Prostate gland (tissue), 2 donors: ENCODE measurements around the gene KRTAP25-1. TPM values are rescaled to one million over a fixed set of nuclear protein-coding genes. Genes with fewer than 3 reads are reported as not detected.

Experiments
- DNase-seq: peaks from one replicate; pipeline ENCODE4 v3.0.0-alpha.2; 2019; ENCODE audit warnings: low spot score
- H3K27ac ChIP-seq, 2 donors: fragments of 200-600 bp; sonication (generic); 2 replicates each; pipeline ENCODE4 v1.5.1; 2017 to 2019
- H3K27me3 ChIP-seq: fragments of 200-600 bp; sonication (generic); replicated peaks from 2 replicates; pipeline ENCODE4 v1.5.1; 2019; ENCODE audit not compliant: insufficient read depth
- H3K36me3 ChIP-seq, 2 donors: fragments of 200-600 bp; sonication (generic); 1 replicate in 1 of 2; 2 replicates in 1 of 2; pipeline versions ENCODE4 v1.5.1 to v1.8.1; 2017 to 2019
- H3K4me1 ChIP-seq: fragments of 200-600 bp; sonication (generic); replicated peaks from 2 replicates; pipeline ENCODE4 v1.5.1; 2019
- H3K4me3 ChIP-seq, 2 donors: fragments of 200-600 bp; sonication (generic); 2 replicates each; pipeline ENCODE4 v1.5.1; 2017 to 2019
- H3K9me3 ChIP-seq: fragments of 200-600 bp; sonication (generic); 2 replicates; pipeline ENCODE4 v1.5.1; 2017
- POLR2A ChIP-seq: fragments of 450-650 bp; IDR thresholded peaks from one replicate; pipeline ENCODE4 v1.6.1; 2016; ENCODE audit warnings: antibody characterized with exemption, mild to moderate bottlenecking
- POLR2AphosphoS5 ChIP-seq: sonication (generic); formaldehyde crosslinking; IDR thresholded peaks from one replicate; pipeline ENCODE4 v1.6.1; 2017; ENCODE audit warnings: antibody characterized with exemption
- WGBS: methylation state at CpG from one replicate; pipeline ENCODE4 v1.1.5; 2018; 5-methylcytosine and 5-hydroxymethylcytosine counted together
- intact Hi-C: fragments of 100-400 bp; cut with DNase I; formaldehyde crosslinking; loops from one replicate; pipeline ENCODE4 v1.14.2; 2022
- total RNA-seq, 2 donors: library from RNA; depleted of rRNA; stranded (reverse); fragments of >200 nt; gene quantifications; one replicate each; pipeline ENCODE4 v1.1.0, GENCODE V29; 2016
- TF ChIP-seq, protein P1 (sequence below), 4 experiments: fragments of 200-600 bp in 2 of 4; fragments of 450-650 bp in 2 of 4; sonication (generic) in 2 of 4; IDR thresholded peaks; 1 replicate in 3 of 4; 2 replicates in 1 of 4; pipeline ENCODE4 v1.5.1; 2016 to 2019; ENCODE audit warnings: antibody characterized with exemption in 4 of 4, mild to moderate bottlenecking in 2 of 4, moderate library complexity in 2 of 4

The KRTAP25-1 gene
- total RNA-seq, 2 donors from 2014 or later, result not detected

DNA sequence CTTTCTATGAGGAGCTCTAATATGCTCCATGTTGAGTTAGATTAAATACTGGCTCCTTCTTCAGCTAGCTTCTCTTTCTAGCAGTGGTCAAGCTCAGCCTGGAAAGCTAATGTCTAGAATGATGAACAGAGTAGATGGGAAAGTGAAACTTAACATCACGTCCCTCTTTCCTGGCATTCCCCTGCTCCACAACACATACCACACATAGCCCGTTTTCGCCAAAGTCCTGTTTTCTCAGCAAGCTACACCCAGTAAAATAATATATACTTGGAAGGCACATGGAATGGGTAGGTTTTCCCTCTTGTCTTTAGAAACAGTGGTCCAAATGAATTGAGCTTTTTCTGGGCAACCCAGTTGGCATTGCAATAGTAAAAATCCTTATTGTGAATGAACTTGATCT is 44.4 kb upstream of the KRTAP25-1 start:
- intact Hi-C loops, result no loop called here
- DNase-seq, result no peak
- H3K9me3 ChIP-seq, result no peaks in the 10 kb centered on the region
- no peaks in the 10 kb centered on the region for H3K36me3 ChIP-seq
- WGBS, result 85% methylated on average over 3 of the region's 3 CpGs
- no peaks in the 10 kb centered on the region for H3K4me1 ChIP-seq
- no peak overlapping the region for H3K4me3 ChIP-seq
- no peak overlapping the region for H3K27ac ChIP-seq
- no peaks in the 10 kb centered on the region for H3K27me3 ChIP-seq
- TF ChIP-seq POLR2A, result no peak
- TF ChIP-seq, protein P1, sequence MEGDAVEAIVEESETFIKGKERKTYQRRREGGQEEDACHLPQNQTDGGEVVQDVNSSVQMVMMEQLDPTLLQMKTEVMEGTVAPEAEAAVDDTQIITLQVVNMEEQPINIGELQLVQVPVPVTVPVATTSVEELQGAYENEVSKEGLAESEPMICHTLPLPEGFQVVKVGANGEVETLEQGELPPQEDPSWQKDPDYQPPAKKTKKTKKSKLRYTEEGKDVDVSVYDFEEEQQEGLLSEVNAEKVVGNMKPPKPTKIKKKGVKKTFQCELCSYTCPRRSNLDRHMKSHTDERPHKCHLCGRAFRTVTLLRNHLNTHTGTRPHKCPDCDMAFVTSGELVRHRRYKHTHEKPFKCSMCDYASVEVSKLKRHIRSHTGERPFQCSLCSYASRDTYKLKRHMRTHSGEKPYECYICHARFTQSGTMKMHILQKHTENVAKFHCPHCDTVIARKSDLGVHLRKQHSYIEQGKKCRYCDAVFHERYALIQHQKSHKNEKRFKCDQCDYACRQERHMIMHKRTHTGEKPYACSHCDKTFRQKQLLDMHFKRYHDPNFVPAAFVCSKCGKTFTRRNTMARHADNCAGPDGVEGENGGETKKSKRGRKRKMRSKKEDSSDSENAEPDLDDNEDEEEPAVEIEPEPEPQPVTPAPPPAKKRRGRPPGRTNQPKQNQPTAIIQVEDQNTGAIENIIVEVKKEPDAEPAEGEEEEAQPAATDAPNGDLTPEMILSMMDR (IDR thresholded peaks at IDR 0.05), result no peak

DNA sequence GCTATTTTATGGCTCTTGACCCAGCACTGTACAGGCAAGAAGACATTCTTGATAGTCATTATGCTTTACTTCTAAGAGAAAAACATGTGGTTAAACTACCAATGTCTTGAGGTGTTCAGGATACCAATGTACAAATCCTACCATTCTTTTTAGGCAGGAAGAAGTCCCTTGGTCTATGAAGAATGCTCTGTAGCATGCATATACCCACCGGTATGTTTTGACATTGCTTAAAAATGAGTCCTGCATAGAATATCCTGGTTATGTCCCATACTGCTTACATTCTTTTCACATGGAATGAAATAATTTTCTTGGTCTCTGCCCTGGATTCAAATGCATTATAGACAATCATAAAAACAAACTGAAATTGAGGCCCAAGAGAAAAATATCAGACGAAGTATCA is 43.4 kb upstream of the KRTAP25-1 start:
- Histone ChIP-seq H3K9me3 (no peaks in the 10 kb centered on the region), H3K27me3 (no peaks in the 10 kb centered on the region), H3K4me3 (no peak overlapping the region), H3K4me1 (no peaks in the 10 kb centered on the region), H3K36me3 (no peaks in the 10 kb centered on the region), H3K27ac (no peak overlapping the region)
- TF ChIP-seq, protein P1 (IDR thresholded peaks at IDR 0.05), result no peak
- TF ChIP-seq POLR2A, result no peak
- no peak for TF ChIP-seq POLR2AphosphoS5
- intact Hi-C loops, result no loop called here
- no peak for DNase-seq
- WGBS, result 89% methylated on average over 2 of the region's 2 CpGs

DNA sequence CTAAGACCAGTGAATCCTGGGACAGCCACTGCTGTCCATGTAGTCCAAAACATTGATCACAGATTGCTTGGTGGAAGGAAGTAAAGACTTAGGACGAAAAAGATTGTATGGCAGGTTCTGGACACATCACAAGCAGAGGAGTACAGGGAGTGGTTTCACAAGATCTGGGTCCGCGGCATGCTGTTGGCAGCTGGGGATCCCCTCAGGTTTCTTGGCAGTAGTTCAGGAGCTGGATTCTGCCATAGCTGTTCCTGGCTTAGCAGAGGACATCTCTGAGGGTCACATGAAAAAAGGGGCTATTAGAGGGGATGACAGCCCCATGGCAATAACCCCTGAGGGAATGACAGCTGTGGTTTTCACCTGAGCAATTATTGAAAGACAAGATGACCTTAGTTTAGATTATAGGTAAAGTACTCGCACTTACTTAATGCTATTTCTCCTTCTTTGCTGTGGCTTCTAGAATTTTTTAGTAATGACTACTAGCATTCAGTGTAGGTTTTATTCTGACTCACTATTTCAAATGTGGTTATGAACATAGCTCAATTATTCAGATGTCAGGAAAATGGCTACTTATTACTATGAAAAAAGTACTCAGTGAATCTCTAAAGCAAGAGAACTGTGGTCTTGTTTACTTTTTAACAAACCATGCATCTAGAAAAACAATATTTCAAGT is 40.0 kb upstream of the KRTAP25-1 start:
- Histone ChIP-seq H3K27me3 (no peaks in the 10 kb centered on the region), H3K4me3 (no peak overlapping the region), H3K4me1 (no peaks in the 10 kb centered on the region), H3K27ac (no peak overlapping the region), H3K9me3 (no peaks in the 10 kb centered on the region), H3K36me3 (no peaks in the 10 kb centered on the region)
- no peak for DNase-seq
- intact Hi-C loops, result no loop called here
- TF ChIP-seq POLR2AphosphoS5 (no peak), POLR2A (no peak)
- TF ChIP-seq, protein P1 (IDR thresholded peaks at IDR 0.05), result no peak
- 89% methylated on average over 4 of the region's 4 CpGs for WGBS

DNA sequence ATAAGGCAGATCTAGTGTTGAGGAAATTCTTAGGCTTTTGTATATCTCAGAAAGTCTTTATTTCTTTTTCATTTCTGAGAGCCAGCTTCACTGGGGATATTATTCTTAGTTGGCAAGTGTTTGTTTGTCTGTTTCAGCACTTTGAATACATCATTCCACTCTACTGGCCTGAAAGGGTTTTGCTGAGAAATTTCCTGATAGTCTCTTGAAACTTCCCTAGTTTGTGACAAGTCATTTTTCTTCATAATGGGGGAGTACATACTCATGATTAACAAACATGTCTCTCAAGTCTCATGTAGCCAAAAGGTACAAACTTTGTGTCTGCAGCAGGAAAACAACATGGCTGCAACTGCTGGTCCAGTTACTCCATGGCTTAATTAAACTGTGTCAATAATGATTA is 37.1 kb upstream of the KRTAP25-1 start:
- Histone ChIP-seq H3K27ac (no peak overlapping the region), H3K36me3 (no peaks in the 10 kb centered on the region), H3K4me1 (no peaks in the 10 kb centered on the region), H3K27me3 (no peaks in the 10 kb centered on the region), H3K4me3 (no peak overlapping the region), H3K9me3 (no peaks in the 10 kb centered on the region)
- intact Hi-C loops, result no loop called here
- no peak for DNase-seq
- TF ChIP-seq, protein P1 (IDR thresholded peaks at IDR 0.05), result no peak
- no peak for TF ChIP-seq POLR2A
- no peak for TF ChIP-seq POLR2AphosphoS5

DNA sequence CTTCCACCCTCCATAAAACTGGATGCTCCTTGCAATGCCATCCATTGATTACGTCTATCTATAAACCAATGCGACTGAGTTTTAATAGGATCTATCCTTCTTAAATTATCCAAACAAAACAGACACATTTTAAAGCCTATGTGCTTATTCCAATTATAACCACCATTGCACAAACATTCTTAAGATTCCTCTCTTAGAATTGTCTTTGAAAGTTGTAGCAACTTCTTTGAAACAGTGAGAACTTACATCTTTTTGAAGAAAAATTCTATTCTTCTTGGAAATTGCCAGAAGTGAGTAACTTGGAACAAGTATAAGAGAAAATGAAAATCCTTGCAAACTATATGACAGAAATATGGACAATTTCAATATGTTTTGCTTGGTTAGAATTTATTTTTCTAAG is 30.9 kb upstream of the KRTAP25-1 start, which contains the start of gene KRTAP26-1:
KRTAP26-1 (minus strand) TSS at position 101 of the 400 bp plus-strand sequence. CDS start 280 bp downstream, outside the sequence.
- no peaks in the 10 kb centered on the region for H3K36me3 ChIP-seq
- no peaks in the 10 kb centered on the region for H3K27me3 ChIP-seq
- no peak within 1 kb of the TSS for H3K27ac ChIP-seq
- H3K4me3 ChIP-seq, result no peak within 1 kb of the TSS
- H3K9me3 ChIP-seq, result no peaks in the 10 kb centered on the region
- no peaks in the 10 kb centered on the region for H3K4me1 ChIP-seq
- 79% methylated on average over 2 of the region's 2 CpGs for WGBS
- no peak for DNase-seq
- intact Hi-C loops, result no loop called here
- TF ChIP-seq POLR2A, result no peak
